HG02884 (cell line): ENCODE measurements around the gene PRAC2.

ENCODE experiments used
- ATAC-seq: cut with Tn5 transposase; IDR thresholded peaks from one replicate; pipeline ENCODE4 v1.9.1; 2021; ENCODE audit warnings: mild to moderate bottlenecking, moderate library complexity; ENCODE audit not compliant: unreplicated experiment

PRAC2 gene

GRCh38 chr17:48719642-48720265 lies 3.2 kb upstream of the PRAC2 start:
- no peak for ATAC-seq

GRCh38 chr17:48720266-48721008 lies 2.5 kb upstream of the PRAC2 start:
- no peak for ATAC-seq

- ATAC-seq: no peak
These were observed 2.0 kb upstream of the PRAC2 start for GRCh38 chr17:48721009-48721402.

GRCh38 chr17:48722201-48722907 lies 631 bp upstream of the PRAC2 start, which contains the start of gene PRAC1:
PRAC1 (minus strand) TSS chr17:48722518; CDS start chr17:48722392, 126 bp downstream.
- ATAC-seq: no peak

- no peak for ATAC-seq
These were observed 652 bp downstream of the PRAC2 start for GRCh38 chr17:48723423-48724250.

GRCh38 chr17:48724251-48725003 lies 1.4 kb downstream of the PRAC2 start:
- ATAC-seq: no peak

GRCh38 chr17:48725004-48725287 lies 2.0 kb downstream of the PRAC2 start:
- no peak for ATAC-seq

- no peak for ATAC-seq
These were observed 2.5 kb downstream of the PRAC2 start for GRCh38 chr17:48725288-48726064.

- no peak for ATAC-seq
These were observed 3.3 kb downstream of the PRAC2 start for GRCh38 chr17:48726114-48726915.

- ATAC-seq: no peak
These were observed 3.9 kb downstream of the PRAC2 start for GRCh38 chr17:48726916-48727286.

GRCh38 chr17:48727415-48728175 lies 4.6 kb downstream of the PRAC2 start:
- no peak for ATAC-seq

- no peak for ATAC-seq
These were observed 5.5 kb downstream of the PRAC2 start, which contains the start of gene HOXB13 for GRCh38 chr17:48728232-48729231. HOXB13 (minus strand) TSS chr17:48728750; CDS start chr17:48728593, 157 bp downstream.

GRCh38 chr17:48729335-48730239 lies 6.6 kb downstream of the PRAC2 start:
- ATAC-seq: no peak

- ATAC-seq: no peak
These were observed 7.2 kb downstream of the PRAC2 start for GRCh38 chr17:48730240-48730550.

GRCh38 chr17:48731355-48731754 lies 8.4 kb downstream of the PRAC2 start:
- ATAC-seq: no peak
